Hepatocyte (in vitro differentiated cells): ENCODE data around the gene C16orf92. TPM values are rescaled to one million over a fixed set of nuclear protein-coding genes. Genes with fewer than 3 reads are reported as not detected.

ENCODE experiments used
- DNase-seq: peaks from one replicate; pipeline ENCODE4 v3.0.0-alpha.2; 2016; ENCODE audit warnings: low spot score
- H2AFZ ChIP-seq: fragments of 200-600 bp; sonication (generic); 2 replicates; pipeline ENCODE4 v1.6.0; 2016; ENCODE audit warnings: antibody characterized with exemption, mild to moderate bottlenecking
- H3K27ac ChIP-seq: fragments of 200-600 bp; sonication (generic); 2 replicates; pipeline ENCODE4 v1.5.1; 2016; ENCODE audit warnings: mild to moderate bottlenecking
- H3K27me3 ChIP-seq: fragments of 200-600 bp; sonication (generic); 2 replicates; pipeline ENCODE4 v1.6.1; 2016
- H3K36me3 ChIP-seq: fragments of 200-600 bp; sonication (generic); replicated peaks from 2 replicates; pipeline ENCODE4 v1.5.1; 2016; ENCODE audit warnings: low read depth; ENCODE audit not compliant: insufficient read depth
- H3K4me1 ChIP-seq: fragments of 200-600 bp; sonication (generic); 2 replicates; pipeline ENCODE4 v1.5.1; 2016; ENCODE audit warnings: mild to moderate bottlenecking, moderate library complexity; ENCODE audit not compliant: insufficient read depth
- H3K4me2 ChIP-seq: fragments of 200-600 bp; sonication (generic); 2 replicates; pipeline ENCODE4 v1.6.0; 2016
- H3K4me3 ChIP-seq: fragments of 200-600 bp; sonication (generic); 2 replicates; pipeline ENCODE4 v1.5.1; 2016; ENCODE audit warnings: mild to moderate bottlenecking
- H3K79me2 ChIP-seq: fragments of 200-600 bp; sonication (generic); 2 replicates; pipeline ENCODE4 v1.6.0; 2017; ENCODE audit warnings: mild to moderate bottlenecking
- H3K9me2 ChIP-seq: fragments of 200-600 bp; sonication (generic); replicated peaks from 2 replicates; pipeline ENCODE4 v1.6.0; 2017; ENCODE audit warnings: mild to moderate bottlenecking; ENCODE audit not compliant: insufficient read depth
- H3K9me3 ChIP-seq: fragments of 200-600 bp; sonication (generic); 2 replicates; pipeline ENCODE4 v1.5.1; 2016; ENCODE audit warnings: low read depth, mild to moderate bottlenecking
- H4K20me1 ChIP-seq: fragments of 200-600 bp; sonication (generic); 2 replicates; pipeline ENCODE4 v1.6.0; 2016; ENCODE audit warnings: mild to moderate bottlenecking; ENCODE audit not compliant: insufficient read depth, poor library complexity, severe bottlenecking
- EZH2 ChIP-seq: fragments of 200-600 bp; sonication (generic); IDR thresholded peaks from 2 replicates; pipeline ENCODE4 v1.6.1; 2016; ENCODE audit warnings: antibody characterized with exemption, mild to moderate bottlenecking, borderline replicate concordance
- EZH2phosphoT487 ChIP-seq: fragments of 200-600 bp; sonication (generic); IDR thresholded peaks from one replicate; pipeline ENCODE4 v1.6.1; 2018; ENCODE audit warnings: antibody characterized with exemption, mild to moderate bottlenecking, low read depth, moderate library complexity; ENCODE audit not compliant: unreplicated experiment, severe bottlenecking
- WGBS: methylation state at CpG from one replicate; pipeline ENCODE4 v1.1.6; 2016; ENCODE audit warnings: low lambda C conversion rate; ENCODE audit errors: missing lambda C conversion rate; 5-methylcytosine and 5-hydroxymethylcytosine counted together
- polyA plus RNA-seq: library from polyadenylated mRNA; unstranded; fragments of >200 nt; fragmentation: Nextera tagmentation; extraction: Ambion mirVana; gene quantifications from 2 replicates; pipeline ENCODE4 v1.2.1, GENCODE V29; 2016
- total RNA-seq: library from RNA; depleted of rRNA; stranded (reverse); fragments of >200 nt; gene quantifications from 2 replicates; pipeline ENCODE4 v1.2.3, GENCODE V29; 2014
- TF ChIP-seq, protein P1 (sequence below): fragments of 200-600 bp; sonication (generic); IDR thresholded peaks from 2 replicates; pipeline ENCODE4 v1.5.1; 2016; ENCODE audit warnings: antibody characterized with exemption, mild to moderate bottlenecking; ENCODE audit not compliant: poor library complexity

The C16orf92 gene
- total and polyA plus RNA-seq, 2 experiments from 2014 or later: not detected

DNA sequence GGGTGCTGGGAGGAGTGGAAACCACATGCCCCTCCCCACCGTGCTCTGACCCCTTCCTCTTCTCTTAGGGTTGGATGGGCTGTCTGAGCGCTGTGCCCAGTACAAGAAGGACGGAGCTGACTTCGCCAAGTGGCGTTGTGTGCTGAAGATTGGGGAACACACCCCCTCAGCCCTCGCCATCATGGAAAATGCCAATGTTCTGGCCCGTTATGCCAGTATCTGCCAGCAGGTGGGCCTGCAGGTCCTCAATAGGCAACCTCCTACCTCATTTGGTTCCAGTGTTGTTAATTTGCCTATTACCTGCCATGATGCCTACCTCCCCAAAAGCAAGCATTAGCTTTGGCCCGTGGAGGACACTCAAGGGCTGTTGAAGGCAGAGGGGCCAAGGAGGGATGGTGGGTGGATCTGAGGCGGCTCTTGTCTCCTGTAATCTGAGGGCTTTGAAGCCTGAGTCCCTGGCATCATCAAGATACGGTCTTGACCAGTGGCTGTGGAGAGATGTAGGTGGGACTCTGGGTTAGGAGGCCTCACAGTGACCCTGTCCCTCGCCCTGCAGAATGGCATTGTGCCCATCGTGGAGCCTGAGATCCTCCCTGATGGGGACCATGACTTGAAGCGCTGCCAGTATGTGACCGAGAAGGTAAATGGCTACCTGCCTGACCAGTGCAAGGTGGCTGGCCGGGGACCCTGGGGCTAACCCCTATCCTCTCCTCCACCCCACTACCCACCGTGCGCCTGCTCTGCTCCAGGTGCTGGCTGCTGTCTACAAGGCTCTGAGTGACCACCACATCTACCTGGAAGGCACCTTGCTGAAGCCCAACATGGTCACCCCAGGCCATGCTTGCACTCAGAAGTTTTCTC is 46.0 kb downstream of the C16orf92 start:
- Histone ChIP-seq H3K27ac (no peak overlapping the region), H3K36me3 (no peaks in the 10 kb centered on the region), H3K9me2 (no peaks in the 10 kb centered on the region), H3K27me3 (no peaks in the 10 kb centered on the region), H2AFZ (no peak overlapping the region), H3K9me3 (no peaks in the 10 kb centered on the region), H3K4me2 (no peak overlapping the region), H3K4me1 (peaks cover 11% of the 10 kb centered on the region), H3K4me3 (no peak overlapping the region), H3K79me2 (peaks cover 41% of the 10 kb centered on the region), H4K20me1 (peaks cover 15% of the 10 kb centered on the region)
- whole genome bisulfite sequencing: 93% methylated on average over 17 of the region's 17 CpGs
- TF ChIP-seq, protein P1, sequence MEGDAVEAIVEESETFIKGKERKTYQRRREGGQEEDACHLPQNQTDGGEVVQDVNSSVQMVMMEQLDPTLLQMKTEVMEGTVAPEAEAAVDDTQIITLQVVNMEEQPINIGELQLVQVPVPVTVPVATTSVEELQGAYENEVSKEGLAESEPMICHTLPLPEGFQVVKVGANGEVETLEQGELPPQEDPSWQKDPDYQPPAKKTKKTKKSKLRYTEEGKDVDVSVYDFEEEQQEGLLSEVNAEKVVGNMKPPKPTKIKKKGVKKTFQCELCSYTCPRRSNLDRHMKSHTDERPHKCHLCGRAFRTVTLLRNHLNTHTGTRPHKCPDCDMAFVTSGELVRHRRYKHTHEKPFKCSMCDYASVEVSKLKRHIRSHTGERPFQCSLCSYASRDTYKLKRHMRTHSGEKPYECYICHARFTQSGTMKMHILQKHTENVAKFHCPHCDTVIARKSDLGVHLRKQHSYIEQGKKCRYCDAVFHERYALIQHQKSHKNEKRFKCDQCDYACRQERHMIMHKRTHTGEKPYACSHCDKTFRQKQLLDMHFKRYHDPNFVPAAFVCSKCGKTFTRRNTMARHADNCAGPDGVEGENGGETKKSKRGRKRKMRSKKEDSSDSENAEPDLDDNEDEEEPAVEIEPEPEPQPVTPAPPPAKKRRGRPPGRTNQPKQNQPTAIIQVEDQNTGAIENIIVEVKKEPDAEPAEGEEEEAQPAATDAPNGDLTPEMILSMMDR: peak; percentile 37
- no peak for TF ChIP-seq EZH2phosphoT487
- no peak for DNase-seq

DNA sequence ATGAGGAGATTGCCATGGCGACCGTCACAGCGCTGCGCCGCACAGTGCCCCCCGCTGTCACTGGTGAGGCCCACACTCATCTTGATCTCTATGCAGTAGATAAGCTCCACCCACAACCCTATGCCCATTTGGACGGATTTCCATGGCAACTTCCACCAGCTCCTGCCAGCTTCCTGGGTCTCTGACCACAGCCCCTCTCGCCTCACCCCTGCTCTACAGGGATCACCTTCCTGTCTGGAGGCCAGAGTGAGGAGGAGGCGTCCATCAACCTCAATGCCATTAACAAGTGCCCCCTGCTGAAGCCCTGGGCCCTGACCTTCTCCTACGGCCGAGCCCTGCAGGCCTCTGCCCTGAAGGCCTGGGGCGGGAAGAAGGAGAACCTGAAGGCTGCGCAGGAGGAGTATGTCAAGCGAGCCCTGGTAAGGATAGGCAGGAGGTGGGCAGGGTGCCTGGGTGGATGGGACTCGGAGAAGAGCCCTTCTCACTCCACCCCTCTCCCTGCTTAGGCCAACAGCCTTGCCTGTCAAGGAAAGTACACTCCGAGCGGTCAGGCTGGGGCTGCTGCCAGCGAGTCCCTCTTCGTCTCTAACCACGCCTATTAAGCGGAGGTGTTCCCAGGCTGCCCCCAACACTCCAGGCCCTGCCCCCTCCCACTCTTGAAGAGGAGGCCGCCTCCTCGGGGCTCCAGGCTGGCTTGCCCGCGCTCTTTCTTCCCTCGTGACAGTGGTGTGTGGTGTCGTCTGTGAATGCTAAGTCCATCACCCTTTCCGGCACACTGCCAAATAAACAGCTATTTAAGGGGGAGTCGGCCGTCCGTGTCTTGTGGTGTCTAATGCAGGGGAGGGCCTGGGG is 46.8 kb downstream of the C16orf92 start:
- H3K36me3 ChIP-seq: no peaks in the 10 kb centered on the region
- no peak overlapping the region for H3K4me2 ChIP-seq
- TF ChIP-seq EZH2phosphoT487 (no peak), EZH2 (no peak)
- TF ChIP-seq, protein P1: no peak
- H3K4me3 ChIP-seq: no peak overlapping the region
- DNase-seq: no peak
- H3K79me2 ChIP-seq: peaks cover 41% of the 10 kb centered on the region
- no peak overlapping the region for H3K27ac ChIP-seq
- no peak overlapping the region for H2AFZ ChIP-seq
- 95% methylated on average over 31 of the region's 31 CpGs for WGBS
- no peaks in the 10 kb centered on the region for H3K9me3 ChIP-seq
- no peaks in the 10 kb centered on the region for H3K9me2 ChIP-seq
- peaks cover 15% of the 10 kb centered on the region for H4K20me1 ChIP-seq
- peaks cover 11% of the 10 kb centered on the region for H3K4me1 ChIP-seq
- H3K27me3 ChIP-seq: no peaks in the 10 kb centered on the region

DNA sequence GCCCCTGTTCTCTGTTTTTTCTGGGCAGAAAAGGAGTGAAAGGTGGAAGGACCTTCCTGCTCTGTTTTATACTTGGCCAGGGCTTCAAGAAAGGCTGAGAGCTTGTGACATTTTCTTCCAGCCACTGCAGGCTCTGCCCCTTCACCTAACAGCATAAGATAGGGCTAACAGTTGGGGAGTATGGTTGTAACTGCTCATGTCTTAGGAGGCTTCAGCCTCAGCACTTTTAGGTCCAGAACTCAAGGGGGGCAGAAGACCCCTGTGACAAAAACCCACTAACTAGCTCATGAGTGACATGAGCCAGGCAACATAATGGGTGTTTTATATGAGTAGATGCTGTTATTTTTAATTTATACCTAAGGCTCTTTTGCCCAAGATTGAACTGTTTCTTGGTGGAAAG is 47.5 kb downstream of the C16orf92 start:
- Histone ChIP-seq H3K4me2 (no peak overlapping the region), H3K27ac (no peak overlapping the region), H3K36me3 (no peaks in the 10 kb centered on the region), H3K4me1 (peaks cover 16% of the 10 kb centered on the region), H3K9me3 (no peaks in the 10 kb centered on the region), H3K27me3 (no peaks in the 10 kb centered on the region), H3K79me2 (peaks cover 41% of the 10 kb centered on the region), H3K9me2 (no peaks in the 10 kb centered on the region), H3K4me3 (no peak overlapping the region), H4K20me1 (peaks cover 15% of the 10 kb centered on the region), H2AFZ (no peak overlapping the region)
- DNase-seq: no peak
- no peak for TF ChIP-seq EZH2phosphoT487
- TF ChIP-seq, protein P1: no peak
- TF ChIP-seq EZH2: no peak

Other genes with a start within 250 kb of the C16orf92 start
- gene ZG16, start 244.9 kb upstream of the C16orf92 start, total RNA-seq: 2.1 and 3.0 TPM in 2 replicates
- 1.9 and 2.7 TPM in 2 replicates for gene ZG16, start 244.9 kb upstream of the C16orf92 start, polyA plus RNA-seq
- 42.6 and 43.3 TPM in 2 replicates for gene KIF22, start 232.4 kb upstream of the C16orf92 start, total RNA-seq
- gene KIF22, start 232.4 kb upstream of the C16orf92 start, polyA plus RNA-seq: 42.5 and 44.5 TPM in 2 replicates
- 123 and 132 TPM in 2 replicates for gene MAZ, start 216.7 kb upstream of the C16orf92 start, total RNA-seq
- gene MAZ, start 216.7 kb upstream of the C16orf92 start, polyA plus RNA-seq: 190 and 192 TPM in 2 replicates
- 7.0 and 8.0 TPM in 2 replicates for gene PRRT2, start 211.0 kb upstream of the C16orf92 start, total RNA-seq
- gene PRRT2, start 211.0 kb upstream of the C16orf92 start, polyA plus RNA-seq: 11.1 and 23.9 TPM in 2 replicates
- gene PAGR1, start 207.0 kb upstream of the C16orf92 start, total RNA-seq: 31.6 and 39.3 TPM in 2 replicates
- gene PAGR1, start 207.0 kb upstream of the C16orf92 start, polyA plus RNA-seq: 48.5 and 53.4 TPM in 2 replicates
- gene MVP, start 202.7 kb upstream of the C16orf92 start, total RNA-seq: 80.0 and 121 TPM in 2 replicates
- gene MVP, start 202.7 kb upstream of the C16orf92 start, polyA plus RNA-seq: 140 and 146 TPM in 2 replicates
- 94.1 and 97.1 TPM in 2 replicates for gene CDIPT, start 160.0 kb upstream of the C16orf92 start, total RNA-seq
- gene CDIPT, start 160.0 kb upstream of the C16orf92 start, polyA plus RNA-seq: 143 and 147 TPM in 2 replicates
- 18.0 and 36.1 TPM in 2 replicates for gene SEZ6L2, start 123.6 kb upstream of the C16orf92 start, total RNA-seq
- 39.9 and 45.8 TPM in 2 replicates for gene SEZ6L2, start 123.6 kb upstream of the C16orf92 start, polyA plus RNA-seq
- 12.6 and 18.6 TPM in 2 replicates for gene ASPHD1, start 122.7 kb upstream of the C16orf92 start, total RNA-seq
- gene ASPHD1, start 122.7 kb upstream of the C16orf92 start, polyA plus RNA-seq: 35.5 and 40.0 TPM in 2 replicates
- gene KCTD13, start 97.0 kb upstream of the C16orf92 start, total RNA-seq: 5.3 and 14.3 TPM in 2 replicates
- 18.8 and 23.5 TPM in 2 replicates for gene KCTD13, start 97.0 kb upstream of the C16orf92 start, polyA plus RNA-seq
- 106 and 119 TPM in 2 replicates for gene TMEM219, start 61.1 kb upstream of the C16orf92 start, total RNA-seq
- 175 and 189 TPM in 2 replicates for gene TMEM219, start 61.1 kb upstream of the C16orf92 start, polyA plus RNA-seq
- 28.0 and 33.4 TPM in 2 replicates for gene TAOK2, start 49.3 kb upstream of the C16orf92 start, total RNA-seq
- 24.3 and 24.5 TPM in 2 replicates for gene TAOK2, start 49.3 kb upstream of the C16orf92 start, polyA plus RNA-seq
- gene HIRIP3, start 27.6 kb upstream of the C16orf92 start, total RNA-seq: 10.6 and 12.4 TPM in 2 replicates
- gene HIRIP3, start 27.6 kb upstream of the C16orf92 start, polyA plus RNA-seq: 9.0 and 12.9 TPM in 2 replicates
- gene INO80E, start 27.0 kb upstream of the C16orf92 start, total RNA-seq: 61.2 and 99.9 TPM in 2 replicates
- gene INO80E, start 27.0 kb upstream of the C16orf92 start, polyA plus RNA-seq: 14.0 and 17.6 TPM in 2 replicates
- gene DOC2A, start 12.2 kb upstream of the C16orf92 start, total RNA-seq: 6.8 and 6.9 TPM in 2 replicates
- gene DOC2A, start 12.2 kb upstream of the C16orf92 start, polyA plus RNA-seq: 11.4 and 13.0 TPM in 2 replicates
- gene TLCD3B, start 8.1 kb downstream of the C16orf92 start, total RNA-seq: not detected in 2 replicates
- not detected in 2 replicates for gene TLCD3B, start 8.1 kb downstream of the C16orf92 start, polyA plus RNA-seq
- 392 and 397 TPM in 2 replicates for gene ALDOA, start 42.6 kb downstream of the C16orf92 start, total RNA-seq
- gene ALDOA, start 42.6 kb downstream of the C16orf92 start, polyA plus RNA-seq: 882 and 924 TPM in 2 replicates
- 107 and 123 TPM in 2 replicates for gene PPP4C, start 52.8 kb downstream of the C16orf92 start, total RNA-seq
- 212 and 236 TPM in 2 replicates for gene PPP4C, start 52.8 kb downstream of the C16orf92 start, polyA plus RNA-seq
- 0.56 and 0.60 TPM in 2 replicates for gene TBX6, start 68.7 kb downstream of the C16orf92 start, total RNA-seq
- gene TBX6, start 68.7 kb downstream of the C16orf92 start, polyA plus RNA-seq: 0.10 and 0.19 TPM in 2 replicates
- 19.3 and 20.1 TPM in 2 replicates for gene YPEL3, start 73.0 kb downstream of the C16orf92 start, total RNA-seq
- gene YPEL3, start 73.0 kb downstream of the C16orf92 start, polyA plus RNA-seq: 82.1 and 103 TPM in 2 replicates
- 0.67 TPM in 1 of 2 replicates, not detected in the other for gene GDPD3, start 90.3 kb downstream of the C16orf92 start, total RNA-seq
- gene GDPD3, start 90.3 kb downstream of the C16orf92 start, polyA plus RNA-seq: 5.4 and 11.2 TPM in 2 replicates
- gene MAPK3, start 100.0 kb downstream of the C16orf92 start, total RNA-seq: 34.6 and 57.6 TPM in 2 replicates
- gene MAPK3, start 100.0 kb downstream of the C16orf92 start, polyA plus RNA-seq: 31.3 and 38.1 TPM in 2 replicates
- gene CORO1A, start 160.4 kb downstream of the C16orf92 start, total RNA-seq: 2.4 and 3.2 TPM in 2 replicates
- gene CORO1A, start 160.4 kb downstream of the C16orf92 start, polyA plus RNA-seq: 1.7 and 3.4 TPM in 2 replicates
- gene BOLA2B, start 170.5 kb downstream of the C16orf92 start, total RNA-seq: 211 and 237 TPM in 2 replicates
- 124 and 132 TPM in 2 replicates for gene BOLA2B, start 170.5 kb downstream of the C16orf92 start, polyA plus RNA-seq
- 22.1 and 25.1 TPM in 2 replicates for gene SLX1A, start 170.7 kb downstream of the C16orf92 start, total RNA-seq
- 111 and 125 TPM in 2 replicates for gene SLX1A, start 170.7 kb downstream of the C16orf92 start, polyA plus RNA-seq
- 8.1 and 17.8 TPM in 2 replicates for gene SULT1A3, start 176.1 kb downstream of the C16orf92 start, total RNA-seq
- 23.1 and 32.3 TPM in 2 replicates for gene SULT1A3, start 176.1 kb downstream of the C16orf92 start, polyA plus RNA-seq
- gene NPIPB13, start 225.3 kb downstream of the C16orf92 start, total RNA-seq: 2.4 and 3.5 TPM in 2 replicates
- 1.9 and 4.8 TPM in 2 replicates for gene NPIPB13, start 225.3 kb downstream of the C16orf92 start, polyA plus RNA-seq